SK-N-MC (cell line): ENCODE measurements around the gene BRD9.

Experiments used
- EZH2 ChIP-seq: fragments of 200-600 bp; sonication (generic); IDR thresholded peaks from one replicate; pipeline ENCODE4 v1.6.1; 2017; ENCODE audit warnings: antibody characterized with exemption
- POLR2AphosphoS5 ChIP-seq: IDR thresholded peaks from 2 replicates; pipeline ENCODE4 v1.6.1; 2012; ENCODE audit warnings: mild to moderate bottlenecking, low read depth, low read length, borderline replicate concordance

DNA sequence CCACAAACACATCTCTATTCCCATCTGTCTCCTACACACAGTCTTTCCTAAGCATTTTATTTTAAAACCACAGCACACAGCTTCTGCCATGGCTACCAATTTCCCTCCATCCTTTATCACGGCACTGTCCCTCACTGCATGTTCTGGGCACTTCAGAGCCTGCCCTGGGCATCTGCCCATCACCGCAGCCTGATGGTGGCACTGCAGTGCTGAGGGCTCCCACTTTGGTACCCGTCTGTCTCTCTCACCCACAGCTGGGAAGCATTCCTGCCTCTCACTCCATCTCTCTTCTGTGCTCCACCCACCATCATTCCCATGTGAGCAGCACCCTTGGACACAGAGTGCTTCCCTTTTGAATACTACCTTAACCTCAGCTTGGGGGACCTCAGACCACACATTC lies 73.5 kb downstream of the BRD9 start:
- no peak for TF ChIP-seq EZH2
- TF ChIP-seq POLR2AphosphoS5 = no peak
